H1 (cell line): Measurements from ENCODE around the gene NAT8L.

Experiments
- CEBPB ChIP-seq: IDR thresholded peaks from 2 replicates; pipeline ENCODE4 v1.6.1; 2012; ENCODE audit warnings: low read depth, low read length
- CTCF ChIP-seq, 3 experiments: IDR thresholded peaks; 1 replicate in 2 of 3; 2 replicates in 1 of 3; pipeline versions ENCODE4 v1.5.1 to v1.6.1; 2011; ENCODE audit warnings: low read length in 3 of 3, mild to moderate bottlenecking in 3 of 3, inconsistent platforms in 2 of 3, low read depth in 1 of 3, moderate library complexity in 1 of 3; ENCODE audit not compliant: insufficient read depth in 1 of 3; ENCODE audit errors: control extremely low read depth in 1 of 3
- GABPA ChIP-seq: IDR thresholded peaks from 2 replicates; pipeline ENCODE4 v1.6.1; 2011; ENCODE audit warnings: mild to moderate bottlenecking, low read length, moderate library complexity, borderline replicate concordance; ENCODE audit not compliant: insufficient read depth
- KDM1A ChIP-seq: fragments of 200-600, 300-600 bp; sonication (generic); IDR thresholded peaks from 2 replicates; pipeline ENCODE4 v1.7.1; 2016; ENCODE audit warnings: mild to moderate bottlenecking, low read length, borderline replicate concordance
- MAFK ChIP-seq: IDR thresholded peaks from 2 replicates; pipeline ENCODE4 v1.6.1; 2012; ENCODE audit warnings: low read depth, mild to moderate bottlenecking, improper control_type of control experiment, low read length

GRCh38 chr4:2104556-2105345, 45.6 kb downstream of the NAT8L start:
- no peak for TF ChIP-seq MAFK
- TF ChIP-seq KDM1A = no peak
- TF ChIP-seq CTCF (IDR thresholded peaks at IDR 0.05; ENCODE audit: control extremely low read depth in 1 of 3, insufficient read depth in 1 of 3, low read depth in 1 of 3, low read length in 3 of 3) = no peak
- no peak for TF ChIP-seq GABPA
- no peak for TF ChIP-seq CEBPB
